Measurements from ENCODE around the gene MMAB.

- TF ChIP-seq CTCF (IDR thresholded peaks at IDR 0.05) (no peak), POLR2AphosphoS5 (IDR thresholded peaks at IDR 0.05) (no peak), EP300 (IDR thresholded peaks at IDR 0.05) (no peak)
Measured at GRCh38 chr12:109547286-109547685, 26.0 kb downstream of the MMAB start.
